Inflammatory macrophage (primary cell): ENCODE data around the gene ATP5PO.
"Not testable (repeated sequence)": the region's sequence is repeated elsewhere in the genome, so short reads cannot be mapped to it uniquely, and the experiment has no call there.

Experiments
- DNase-seq, 2 donors: peaks; one replicate each; pipeline ENCODE4 v3.0.0-alpha.2; 2020 to 2022

Gene ATP5PO

GRCh38 chr21:33865996-33866575, 49.5 kb downstream of the ATP5PO start:
- no peak for DNase-seq

GRCh38 chr21:33865176-33865575, 50.4 kb downstream of the ATP5PO start:
- DNase-seq = no peak

- no peak for DNase-seq
These were observed 51.5 kb downstream of the ATP5PO start for GRCh38 chr21:33864150-33864549.

- not testable (repeated sequence) for DNase-seq
These were observed 52.4 kb downstream of the ATP5PO start for GRCh38 chr21:33863191-33863590.

GRCh38 chr21:33861125-33861524, 54.5 kb downstream of the ATP5PO start:
- DNase-seq = no peak

- no peak for DNase-seq
These were observed 55.2 kb downstream of the ATP5PO start for GRCh38 chr21:33860332-33860879.

GRCh38 chr21:33859373-33860102, 56.1 kb downstream of the ATP5PO start:
- DNase-seq = no peak

GRCh38 chr21:33858667-33859372, 56.8 kb downstream of the ATP5PO start:
- no peak for DNase-seq

- DNase-seq = no peak
These were observed 57.5 kb downstream of the ATP5PO start for GRCh38 chr21:33857846-33858666.

- no peak for DNase-seq
These were observed 58.6 kb downstream of the ATP5PO start for GRCh38 chr21:33856893-33857527.

GRCh38 chr21:33855190-33855589, 60.4 kb downstream of the ATP5PO start:
- no peak for DNase-seq

- no peak for DNase-seq
These were observed 61.0 kb downstream of the ATP5PO start for GRCh38 chr21:33854604-33855003.
